GM10248 (cell line): ENCODE data around the gene TRHDE.

Source experiments
- CTCF ChIA-PET: fragments of 300-600 bp; sonication (Branson Sonifier 250); formaldehyde crosslinking; extraction: SDS; loops from one replicate; lab custom pipeline; 2021; ENCODE audit warnings: antibody characterized with exemption; lab: Yijun Ruan, JAX
- POLR2A ChIA-PET: fragments of 350-650 bp; sonication (Branson Sonifier 250); formaldehyde crosslinking; extraction: SDS; loops from one replicate; lab custom pipeline; 2020; ENCODE audit warnings: antibody characterized with exemption; lab: Yijun Ruan, JAX
- DNase-seq: peaks from one replicate; pipeline ENCODE4 v3.0.0; 2012; ENCODE audit errors: extremely low spot score
- CTCF ChIP-seq: IDR thresholded peaks from 2 replicates; pipeline ENCODE4 v1.5.1; 2012; ENCODE audit warnings: mild to moderate bottlenecking, low read depth; ENCODE audit errors: extremely low read depth, missing control alignments, control extremely low read depth

TRHDE gene

GRCh38 chr12:72286526-72286925 lies 14.4 kb downstream of the TRHDE start:
- no peak for TF ChIP-seq CTCF
- POLR2A ChIA-PET, result no interaction called here
- CTCF ChIA-PET, result interaction anchor here (1.4 kb wide), 1 partner anchor 11 kb away, joined by 3 read pairs; no protein-coding TSS in a partner anchor
- DNase-seq, result no peak

- POLR2A ChIA-PET, result no interaction called here
- no peak for DNase-seq
- TF ChIP-seq CTCF, result no peak
- CTCF ChIA-PET, result interaction anchor here (1.5 kb wide), 1 partner anchor 27 kb away, joined by 5 read pairs; no protein-coding TSS in a partner anchor
Measured at GRCh38 chr12:72288436-72288835, 16.3 kb downstream of the TRHDE start.

GRCh38 chr12:72288911-72289310 lies 16.7 kb downstream of the TRHDE start:
- DNase-seq, result no peak
- CTCF ChIA-PET, result interaction anchor here (1.5 kb wide), 1 partner anchor 27 kb away, joined by 5 read pairs; no protein-coding TSS in a partner anchor
- POLR2A ChIA-PET, result no interaction called here
- TF ChIP-seq CTCF, result no peak

- POLR2A ChIA-PET, result no interaction called here
Measured at GRCh38 chr12:72289633-72290032, 17.5 kb downstream of the TRHDE start.

GRCh38 chr12:72291175-72291574 lies 19.0 kb downstream of the TRHDE start:
- ChIA-PET CTCF (interaction anchor here (1.4 kb wide), 1 partner anchor 8 kb away, joined by 3 read pairs; no protein-coding TSS in a partner anchor), POLR2A (no interaction called here)
- DNase-seq, result no peak
- no peak for TF ChIP-seq CTCF

More at GRCh38 chr12:72289633-72290032, 17.5 kb downstream of the TRHDE start:
- CTCF ChIA-PET, result interaction anchor here (1.5 kb wide), 1 partner anchor 28 kb away, joined by 5 read pairs; no protein-coding TSS in a partner anchor
- TF ChIP-seq CTCF, result no peak
- no peak for DNase-seq

GRCh38 chr12:72293701-72294100 lies 21.5 kb downstream of the TRHDE start:
- DNase-seq, result no peak
- CTCF ChIA-PET, result interaction anchor here (1.5 to 2.0 kb wide), 2 partner anchors 9 to 12 kb away, joined by 4 to 6 read pairs; no protein-coding TSS in a partner anchor
- POLR2A ChIA-PET, result no interaction called here
- TF ChIP-seq CTCF, result no peak
